GM18867 (cell line): Measurements from ENCODE around the gene VAMP4.
"Not testable (repeated sequence)": the region's sequence is repeated elsewhere in the genome, so short reads cannot be mapped to it uniquely, and the experiment has no call there.

Experiments
- ATAC-seq: cut with Tn5 transposase; IDR thresholded peaks from one replicate; pipeline ENCODE4 v1.9.1; 2021; ENCODE audit warnings: mild to moderate bottlenecking, moderate library complexity; ENCODE audit not compliant: unreplicated experiment

Gene VAMP4

GRCh38 chr1:171707583-171707982 lies 34.3 kb downstream of the VAMP4 start:
- ATAC-seq = no peak

- no peak for ATAC-seq
These were observed 39.3 kb downstream of the VAMP4 start for GRCh38 chr1:171702598-171702997.

- ATAC-seq = no peak
These were observed 42.3 kb downstream of the VAMP4 start for GRCh38 chr1:171699531-171699930.

- not testable (repeated sequence) for ATAC-seq
These were observed 46.1 kb downstream of the VAMP4 start for GRCh38 chr1:171695772-171696171.

- not testable (repeated sequence) for ATAC-seq
These were observed 48.3 kb downstream of the VAMP4 start for GRCh38 chr1:171693541-171693940.

GRCh38 chr1:171683870-171684269 lies 58.0 kb downstream of the VAMP4 start:
- no peak for ATAC-seq

GRCh38 chr1:171680339-171680738 lies 61.5 kb downstream of the VAMP4 start:
- ATAC-seq = no peak

- ATAC-seq = no peak
These were observed 65.0 kb downstream of the VAMP4 start for GRCh38 chr1:171676823-171677222.

GRCh38 chr1:171674431-171675405 lies 67.1 kb downstream of the VAMP4 start:
- ATAC-seq = no peak

GRCh38 chr1:171670739-171671138 lies 71.1 kb downstream of the VAMP4 start:
- no peak for ATAC-seq

GRCh38 chr1:171668372-171668771 lies 73.5 kb downstream of the VAMP4 start:
- no peak for ATAC-seq

- ATAC-seq = no peak
These were observed 75.6 kb downstream of the VAMP4 start for GRCh38 chr1:171666114-171666769.

- ATAC-seq = no peak
These were observed 76.9 kb downstream of the VAMP4 start for GRCh38 chr1:171664976-171665375.

- no peak for ATAC-seq
These were observed 77.8 kb downstream of the VAMP4 start for GRCh38 chr1:171663854-171664575.

GRCh38 chr1:171663036-171663853 lies 78.6 kb downstream of the VAMP4 start:
- no peak for ATAC-seq

GRCh38 chr1:171661076-171661650 lies 80.7 kb downstream of the VAMP4 start:
- ATAC-seq = no peak

GRCh38 chr1:171656206-171656605 lies 85.7 kb downstream of the VAMP4 start:
- not testable (repeated sequence) for ATAC-seq

- ATAC-seq = peak; percentile 13
These were observed 86.1 kb downstream of the VAMP4 start for GRCh38 chr1:171655746-171656116.

GRCh38 chr1:171654942-171655745 lies 86.7 kb downstream of the VAMP4 start:
- peak; percentile 90 for ATAC-seq
